Measurements from ENCODE around the gene ZNF827. TPM values are rescaled to one million over a fixed set of nuclear protein-coding genes. Genes with fewer than 3 reads are reported as not detected.

Gene ZNF827
- total and polyA plus RNA-seq, 5 donors, result 4.8 to 18.4 (median 15.5) TPM

DNA sequence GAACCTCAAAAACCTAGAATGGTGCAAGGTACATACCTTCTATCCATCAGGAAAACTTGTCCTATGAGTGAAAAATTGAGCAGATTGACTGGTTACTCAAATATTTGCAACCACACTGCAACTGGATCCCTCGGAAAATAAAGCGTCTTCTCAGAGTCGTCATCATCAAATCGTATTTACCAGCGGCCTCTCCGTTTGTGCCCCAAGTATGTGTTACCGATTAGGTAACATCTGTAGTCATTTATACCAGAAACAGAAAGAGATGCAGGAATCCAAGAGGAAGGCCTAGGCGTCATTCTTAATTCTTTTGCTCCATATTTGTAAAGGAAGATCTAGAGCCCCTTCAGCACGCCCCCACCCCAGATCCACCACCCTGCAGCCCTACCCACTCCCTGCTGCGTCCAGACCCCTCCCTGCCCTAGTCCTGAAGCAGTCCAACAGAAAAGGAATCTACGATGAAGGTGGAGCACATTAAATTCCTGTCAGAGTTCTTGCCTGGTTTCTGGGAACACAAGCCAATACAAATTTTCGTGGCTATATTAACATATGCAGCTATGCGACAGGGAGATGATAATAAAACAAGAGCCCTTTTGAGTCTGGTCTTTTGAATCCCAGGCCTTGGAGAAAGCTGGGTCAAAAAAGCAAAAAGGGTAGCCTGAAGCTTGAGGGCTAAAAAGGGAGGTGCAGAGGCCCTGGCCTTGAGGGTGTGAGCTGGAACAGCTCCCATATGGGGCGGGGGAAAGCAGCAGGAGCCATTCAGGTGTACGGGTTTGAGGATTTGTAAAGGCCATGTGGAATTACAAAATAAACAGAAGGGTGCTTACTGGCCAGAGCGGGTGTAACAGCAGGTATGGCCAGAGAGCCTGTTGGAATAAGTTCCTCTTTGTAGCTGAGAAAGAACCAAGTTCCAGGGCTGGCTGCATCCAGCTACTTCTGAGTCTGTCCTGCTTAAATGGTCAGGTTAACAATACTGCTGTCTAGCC, 77.0 kb downstream of the ZNF827 start:
- WGBS, result 81% methylated on average over 16 of the region's 16 CpGs
- no peak for ATAC-seq
- Histone ChIP-seq H3K9me3 (ENCODE audit: control insufficient read depth, low read length) (no peaks in the 10 kb centered on the region), H3K27ac (ENCODE audit: low read length) (no peak overlapping the region), H3K4me1 (ENCODE audit: control insufficient read depth, insufficient read depth, low read length) (no peaks in the 10 kb centered on the region), H3K4me3 (ENCODE audit: low read length) (no peak overlapping the region), H3K27me3 (ENCODE audit: control insufficient read depth, insufficient read depth) (no peaks in the 10 kb centered on the region)
- intact Hi-C loops (cut with DNase I), result no loop called here
- no peak for DNase-seq

DNA sequence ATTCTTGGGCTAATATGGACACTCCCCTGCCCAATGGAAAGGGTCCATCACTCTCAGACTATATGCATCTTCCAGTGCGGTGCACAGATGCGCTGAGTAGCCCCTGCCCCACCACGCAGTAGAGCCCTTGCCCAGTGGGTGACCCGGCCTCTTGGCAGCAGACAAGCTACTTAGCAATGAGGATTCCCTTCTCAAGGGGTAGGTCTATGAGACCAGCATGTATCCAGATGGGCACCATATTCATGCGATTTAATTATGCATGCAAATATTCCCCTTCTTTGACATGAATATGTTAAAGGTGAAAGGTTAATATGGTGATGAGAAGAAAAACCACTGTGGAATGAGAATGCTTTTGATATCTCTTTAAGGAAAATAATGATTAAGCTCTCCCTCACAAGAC, 77.7 kb downstream of the ZNF827 start:
- H3K27ac ChIP-seq (ENCODE audit: low read length), result no peak overlapping the region
- H3K4me1 ChIP-seq (ENCODE audit: control insufficient read depth, insufficient read depth, low read length), result no peaks in the 10 kb centered on the region
- no peaks in the 10 kb centered on the region for H3K27me3 ChIP-seq (ENCODE audit: control insufficient read depth, insufficient read depth)
- no peak for ATAC-seq
- DNase-seq, result no peak
- no peak overlapping the region for H3K4me3 ChIP-seq (ENCODE audit: low read length)
- no peaks in the 10 kb centered on the region for H3K9me3 ChIP-seq (ENCODE audit: control insufficient read depth, low read length)
- intact Hi-C loops (cut with DNase I), result no loop called here
- WGBS, result 97% methylated on average over 5 of the region's 5 CpGs

DNA sequence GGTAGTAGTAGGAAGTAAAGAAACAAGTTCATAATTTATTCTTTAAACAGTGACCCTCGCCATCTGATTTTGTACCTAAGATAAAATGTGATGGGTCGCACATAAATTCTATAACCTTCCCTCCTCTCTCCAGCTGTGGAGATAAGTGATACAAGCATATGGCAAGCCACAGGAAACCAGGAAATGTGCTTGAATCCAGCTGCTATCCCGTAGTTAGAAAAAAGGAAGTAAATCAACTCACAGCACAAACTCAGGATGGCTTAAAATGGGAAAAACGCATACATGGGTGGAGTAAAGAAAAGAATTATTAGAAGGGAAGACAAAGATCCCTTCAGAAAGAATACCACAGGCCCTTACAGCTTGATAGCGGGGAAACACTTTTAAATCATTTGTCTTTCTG, 78.2 kb downstream of the ZNF827 start:
- no peak for DNase-seq
- Histone ChIP-seq H3K4me1 (ENCODE audit: control insufficient read depth, insufficient read depth, low read length) (no peaks in the 10 kb centered on the region), H3K4me3 (ENCODE audit: low read length) (no peak overlapping the region), H3K27ac (ENCODE audit: low read length) (no peak overlapping the region), H3K27me3 (ENCODE audit: control insufficient read depth, insufficient read depth) (no peaks in the 10 kb centered on the region), H3K9me3 (ENCODE audit: control insufficient read depth, low read length) (no peaks in the 10 kb centered on the region)
- 47% methylated on average over 5 of the region's 5 CpGs for WGBS
- intact Hi-C loops (cut with DNase I), result no loop called here
- no peak for ATAC-seq

DNA sequence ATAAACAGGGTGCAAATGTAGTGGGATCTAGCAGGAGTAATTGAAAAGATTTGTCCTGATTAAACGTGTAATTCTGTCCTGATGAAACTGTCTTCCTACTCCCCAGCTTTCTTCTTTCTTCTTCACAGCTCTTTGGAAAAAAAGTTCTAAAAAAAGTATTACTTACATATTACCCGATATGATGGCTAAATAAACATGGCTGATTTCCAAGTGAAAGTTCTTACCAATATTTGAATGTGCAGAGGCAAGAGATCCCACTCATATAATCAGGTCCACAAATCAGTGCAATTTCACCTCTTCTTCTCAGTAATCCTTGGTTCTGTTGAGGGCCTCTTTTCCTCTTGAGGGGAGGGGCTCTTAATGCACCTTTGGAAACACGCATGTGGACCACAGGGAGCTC, 78.7 kb downstream of the ZNF827 start:
- H3K27ac ChIP-seq (ENCODE audit: low read length), result no peak overlapping the region
- WGBS, result 59% methylated on average over 3 of the region's 3 CpGs
- no peaks in the 10 kb centered on the region for H3K27me3 ChIP-seq (ENCODE audit: control insufficient read depth, insufficient read depth)
- H3K4me1 ChIP-seq (ENCODE audit: control insufficient read depth, insufficient read depth, low read length), result no peaks in the 10 kb centered on the region
- no peak overlapping the region for H3K4me3 ChIP-seq (ENCODE audit: low read length)
- DNase-seq (no peak), ATAC-seq (no peak)
- intact Hi-C loops (cut with DNase I), result no loop called here
- no peaks in the 10 kb centered on the region for H3K9me3 ChIP-seq (ENCODE audit: control insufficient read depth, low read length)

DNA sequence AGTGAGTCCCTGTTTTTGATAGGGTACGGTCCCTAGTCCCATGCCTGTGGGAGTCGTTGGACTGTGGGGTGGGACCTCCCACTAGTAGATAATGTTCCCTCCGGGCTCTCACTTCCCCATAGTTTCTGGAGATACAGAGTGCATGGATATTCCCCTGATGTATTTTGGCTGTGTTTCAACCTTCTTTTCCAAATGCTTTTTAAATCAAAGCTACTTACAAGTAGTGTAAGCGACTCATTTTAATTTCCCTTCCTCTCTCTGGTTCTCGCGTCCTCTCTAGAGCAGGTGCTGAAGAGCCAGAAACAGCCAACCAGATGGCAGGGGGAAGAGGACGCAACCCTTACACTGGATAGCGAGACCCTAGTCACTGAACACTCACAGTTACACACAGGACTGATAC, 79.2 kb downstream of the ZNF827 start:
- no peak for DNase-seq
- 48% methylated on average over 8 of the region's 8 CpGs for WGBS
- Histone ChIP-seq H3K27me3 (ENCODE audit: control insufficient read depth, insufficient read depth) (no peaks in the 10 kb centered on the region), H3K27ac (ENCODE audit: low read length) (no peak overlapping the region), H3K4me1 (ENCODE audit: control insufficient read depth, insufficient read depth, low read length) (no peaks in the 10 kb centered on the region), H3K4me3 (ENCODE audit: low read length) (no peak overlapping the region), H3K9me3 (ENCODE audit: control insufficient read depth, low read length) (no peaks in the 10 kb centered on the region)
- ATAC-seq, result no peak
- intact Hi-C loops (cut with DNase I), result no loop called here

DNA sequence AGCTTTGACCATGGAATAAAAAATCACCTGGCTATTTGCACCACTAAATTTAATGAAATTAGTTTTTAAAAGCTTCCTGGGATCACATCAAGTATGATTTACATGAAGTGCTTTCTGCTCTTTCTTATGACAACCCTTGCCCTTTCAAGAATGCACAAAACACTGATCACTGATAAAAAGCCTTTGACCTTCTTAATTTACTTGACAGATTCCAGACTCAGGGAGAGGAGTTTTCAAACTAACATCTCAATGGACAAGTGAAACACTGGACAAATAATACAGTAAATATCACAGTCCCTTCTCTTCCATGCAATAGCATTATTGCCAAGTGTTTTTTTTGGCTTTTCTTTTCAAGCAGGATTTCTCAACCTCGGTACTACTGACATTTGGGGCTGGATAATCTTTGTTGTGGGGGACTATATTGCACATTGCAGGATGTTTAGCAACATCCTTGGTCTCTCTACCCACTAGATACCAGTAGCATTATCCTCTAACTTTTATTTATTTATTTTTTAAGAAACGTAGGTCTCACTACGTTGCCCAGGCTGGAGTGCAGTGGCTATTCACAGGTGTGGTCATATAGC, 86.3 kb downstream of the ZNF827 start:
- WGBS, result 36% methylated on average over 3 of the region's 3 CpGs
- H3K4me1 ChIP-seq (ENCODE audit: control insufficient read depth, insufficient read depth, low read length), result no peaks in the 10 kb centered on the region
- intact Hi-C loops (cut with DNase I), result no loop called here
- peak; percentile 76 to 80 for ATAC-seq
- DNase-seq, result no peak
- H3K27me3 ChIP-seq (ENCODE audit: control insufficient read depth, insufficient read depth), result no peaks in the 10 kb centered on the region
- no peak overlapping the region for H3K4me3 ChIP-seq (ENCODE audit: low read length)
- H3K9me3 ChIP-seq (ENCODE audit: control insufficient read depth, low read length), result no peaks in the 10 kb centered on the region
- no peak overlapping the region for H3K27ac ChIP-seq (ENCODE audit: low read length)

DNA sequence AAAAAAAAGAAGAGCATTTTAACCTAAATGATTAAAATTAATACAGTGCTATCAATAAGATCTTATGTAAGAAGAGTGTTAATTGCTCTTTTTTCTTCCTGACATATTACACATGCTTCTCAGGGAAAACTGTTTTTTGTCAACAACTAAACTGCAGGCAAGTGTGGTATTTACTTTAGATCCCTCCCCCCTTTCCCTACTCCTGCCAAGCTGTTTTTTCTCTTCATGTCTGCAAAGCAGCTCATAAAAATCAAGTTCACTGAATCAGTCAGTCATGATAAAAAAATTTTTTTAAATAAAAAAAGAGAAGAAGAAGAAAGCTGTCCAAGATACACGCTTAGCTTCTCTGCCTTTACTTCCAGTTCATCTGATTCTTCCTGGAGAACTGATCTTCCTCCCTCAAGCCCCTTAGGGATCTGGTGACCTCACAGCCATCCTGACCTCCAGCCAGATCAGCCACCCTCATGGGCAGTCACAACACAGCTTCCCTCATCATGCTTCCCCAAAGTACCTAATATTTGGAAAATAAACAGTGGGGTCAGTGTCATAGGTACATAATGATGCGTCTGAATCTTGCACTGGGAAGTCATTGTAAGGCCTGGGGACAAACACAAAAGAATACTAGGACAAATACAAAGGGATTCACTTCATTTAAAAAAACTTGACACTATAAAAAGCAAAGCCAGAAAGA, 87.0 kb downstream of the ZNF827 start:
- Histone ChIP-seq H3K27me3 (ENCODE audit: control insufficient read depth, insufficient read depth) (no peaks in the 10 kb centered on the region), H3K9me3 (ENCODE audit: control insufficient read depth, low read length) (no peaks in the 10 kb centered on the region), H3K27ac (ENCODE audit: low read length) (no peak overlapping the region), H3K4me3 (ENCODE audit: low read length) (no peak overlapping the region), H3K4me1 (ENCODE audit: control insufficient read depth, insufficient read depth, low read length) (no peaks in the 10 kb centered on the region)
- intact Hi-C loops (cut with DNase I), result no loop called here
- peak in 2 of 3 donors; percentile 20 to 55 for DNase-seq
- WGBS, result 50% methylated on average over 2 of the region's 2 CpGs
- peak; percentile 40 to 63 for ATAC-seq

DNA sequence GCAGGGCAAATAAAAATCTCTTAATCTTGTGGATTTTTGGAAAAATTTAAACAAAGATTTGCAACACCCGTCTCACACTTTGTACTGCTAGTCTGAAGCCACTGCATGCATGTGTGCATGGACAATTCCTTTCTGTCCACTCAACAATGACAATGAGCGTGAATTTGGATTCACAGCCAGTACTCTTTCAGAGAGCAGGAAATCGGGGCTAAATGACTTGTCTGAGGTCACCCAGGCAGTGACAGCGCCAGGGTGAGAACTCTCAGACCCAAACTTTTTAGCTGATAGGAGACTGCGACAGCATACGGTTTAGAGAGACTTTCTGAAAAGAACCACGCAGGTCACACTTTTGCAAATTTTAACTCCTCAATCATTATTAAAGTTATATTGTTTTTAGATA, 90.9 kb downstream of the ZNF827 start:
- intact Hi-C loops (cut with DNase I), result no loop called here
- ATAC-seq (peak in 1 of 2 donors; percentile 24), DNase-seq (no peak)
- no peaks in the 10 kb centered on the region for H3K27me3 ChIP-seq (ENCODE audit: control insufficient read depth, insufficient read depth)
- 58% methylated on average over 7 of the region's 7 CpGs for WGBS
- H3K27ac ChIP-seq (ENCODE audit: low read length), result no peak overlapping the region
- no peaks in the 10 kb centered on the region for H3K9me3 ChIP-seq (ENCODE audit: control insufficient read depth, low read length)
- H3K4me3 ChIP-seq (ENCODE audit: low read length), result no peak overlapping the region
- H3K4me1 ChIP-seq (ENCODE audit: control insufficient read depth, insufficient read depth, low read length), result no peaks in the 10 kb centered on the region

DNA sequence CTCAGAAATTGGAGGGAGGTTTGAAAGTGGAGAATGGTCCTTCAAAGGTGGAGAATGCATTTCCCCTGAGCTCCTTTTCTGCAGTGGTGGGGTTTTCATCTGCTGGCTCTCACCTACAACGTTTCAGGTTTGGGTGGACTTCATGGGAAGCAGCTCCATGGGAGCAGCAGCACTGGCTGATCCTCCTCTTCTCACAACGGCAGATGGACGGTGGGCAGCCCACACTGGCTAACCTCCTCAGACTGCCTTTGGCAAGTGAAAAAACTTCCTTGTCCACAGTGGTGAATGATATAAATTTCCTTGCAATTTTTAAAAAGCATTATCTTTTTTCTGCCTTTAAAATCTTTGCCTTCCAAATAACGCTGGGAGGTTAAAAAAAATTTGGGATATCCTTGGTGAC, 93.5 kb downstream of the ZNF827 start:
- Histone ChIP-seq H3K27me3 (ENCODE audit: control insufficient read depth, insufficient read depth) (no peaks in the 10 kb centered on the region), H3K4me3 (ENCODE audit: low read length) (no peak overlapping the region), H3K9me3 (ENCODE audit: control insufficient read depth, low read length) (no peaks in the 10 kb centered on the region), H3K27ac (ENCODE audit: low read length) (no peak overlapping the region), H3K4me1 (ENCODE audit: control insufficient read depth, insufficient read depth, low read length) (no peaks in the 10 kb centered on the region)
- ATAC-seq (no peak), DNase-seq (no peak)
- intact Hi-C loops (cut with DNase I), result no loop called here
- 87% methylated on average over 4 of the region's 4 CpGs for WGBS

DNA sequence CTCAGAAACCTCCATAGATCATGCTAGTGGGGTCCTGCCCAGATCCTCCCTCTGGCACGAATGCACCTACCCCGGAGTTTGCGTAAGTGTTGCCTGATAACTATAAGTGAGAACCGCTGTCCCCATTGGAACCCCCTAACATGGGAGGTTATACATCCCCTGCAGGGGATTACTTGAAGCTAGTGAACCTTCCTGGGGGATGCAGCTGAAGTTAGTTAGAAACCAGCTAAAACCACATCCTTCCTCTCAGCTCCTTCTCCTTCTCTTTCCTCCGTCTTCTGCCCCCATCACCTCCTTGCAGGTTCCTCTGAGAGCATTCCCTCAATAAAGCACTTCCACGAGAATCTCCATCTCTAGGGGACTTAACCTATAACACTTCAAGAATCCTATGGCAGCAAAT, 95.0 kb downstream of the ZNF827 start:
- WGBS, result 82% methylated on average over 6 of the region's 6 CpGs
- Histone ChIP-seq H3K9me3 (ENCODE audit: control insufficient read depth, low read length) (no peaks in the 10 kb centered on the region), H3K4me3 (ENCODE audit: low read length) (no peak overlapping the region), H3K27me3 (ENCODE audit: control insufficient read depth, insufficient read depth) (no peaks in the 10 kb centered on the region), H3K27ac (ENCODE audit: low read length) (no peak overlapping the region), H3K4me1 (ENCODE audit: control insufficient read depth, insufficient read depth, low read length) (no peaks in the 10 kb centered on the region)
- peak in 1 of 2 donors; percentile 29 for ATAC-seq
- DNase-seq, result no peak
- intact Hi-C loops (cut with DNase I), result no loop called here

DNA sequence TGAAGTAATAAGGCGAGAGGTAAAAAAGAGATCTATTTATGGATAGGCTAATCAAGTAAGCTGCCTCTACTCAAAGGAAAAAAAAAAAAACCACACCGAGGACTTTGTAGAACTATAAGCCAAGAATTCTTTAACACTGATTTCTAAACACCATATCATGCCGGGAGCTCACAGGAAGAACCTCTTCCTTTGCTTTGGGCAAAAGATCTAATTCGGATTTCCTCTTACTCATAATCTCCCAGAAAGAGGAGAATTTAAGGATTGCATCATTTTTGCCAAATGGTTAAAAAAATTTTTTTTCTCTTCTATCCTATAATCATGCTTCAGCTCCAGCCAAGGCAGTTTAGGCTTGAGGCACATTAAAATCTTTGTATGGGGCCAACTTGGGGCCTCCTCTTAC, 95.5 kb downstream of the ZNF827 start:
- Histone ChIP-seq H3K27ac (ENCODE audit: low read length) (no peak overlapping the region), H3K27me3 (ENCODE audit: control insufficient read depth, insufficient read depth) (no peaks in the 10 kb centered on the region), H3K4me1 (ENCODE audit: control insufficient read depth, insufficient read depth, low read length) (no peaks in the 10 kb centered on the region), H3K4me3 (ENCODE audit: low read length) (no peak overlapping the region), H3K9me3 (ENCODE audit: control insufficient read depth, low read length) (no peaks in the 10 kb centered on the region)
- WGBS, result 33% methylated on average over 4 of the region's 4 CpGs
- ATAC-seq (peak; percentile 64 to 85), DNase-seq (no peak)
- intact Hi-C loops (cut with DNase I), result no loop called here
